HEK293 (cell line): ENCODE data around the gene YDJC.

ENCODE experiments used
- CTCF ChIA-PET: fragments of 350-600 bp; formaldehyde crosslinking; extraction: SDS; loops from one replicate; lab custom pipeline; 2021; ENCODE audit warnings: antibody characterized with exemption; lab: Yijun Ruan, JAX
- POLR2A ChIA-PET: fragments of 300-600 bp; formaldehyde crosslinking; extraction: SDS; loops from one replicate; lab custom pipeline; 2020; ENCODE audit warnings: antibody characterized with exemption, inconsistent platforms; lab: Yijun Ruan, JAX
- H3K27ac ChIP-seq: fragments of 200-500 bp; sonication (Bioruptor generic); 2 replicates; pipeline ENCODE4 v1.5.1; 2014; ENCODE audit warnings: low read depth, low read length, control low read depth, inconsistent platforms; ENCODE audit errors: extremely low read depth
- H3K36me3 ChIP-seq, 2 experiments: fragments of 200-500 bp in 1 of 2; sonication (Bioruptor generic) in 1 of 2; 1 replicate in 1 of 2; 2 replicates in 1 of 2; pipeline ENCODE4 v1.5.1; 2014 to 2017; ENCODE audit warnings: inconsistent platforms in 2 of 2, low read length in 2 of 2; ENCODE audit not compliant: control insufficient read depth in 2 of 2, insufficient read depth in 1 of 2
- H3K4me1 ChIP-seq: fragments of 200-500 bp; sonication (Bioruptor generic); 2 replicates; pipeline ENCODE4 v1.5.1; 2014; ENCODE audit warnings: mild to moderate bottlenecking, low read length, inconsistent platforms; ENCODE audit not compliant: control insufficient read depth, insufficient read depth
- H3K4me3 ChIP-seq: 2 replicates; pipeline ENCODE4 v1.5.1; 2011; ENCODE audit warnings: low read depth, mild to moderate bottlenecking, control low read depth, low read length, moderate library complexity
- H3K9me3 ChIP-seq: fragments of 200-500 bp; sonication (Bioruptor generic); 2 replicates; pipeline ENCODE4 v1.5.1; 2014; ENCODE audit warnings: low read depth, low read length, inconsistent platforms; ENCODE audit not compliant: control insufficient read depth, insufficient read depth
- HIC1 ChIP-seq: fragments of 450-650 bp; formaldehyde crosslinking; IDR thresholded peaks from 2 replicates; pipeline ENCODE4 v1.5.1; 2016; ENCODE audit warnings: missing biosample characterization, missing genetic modification characterization
- HOXD13 ChIP-seq: sonication (generic); formaldehyde crosslinking; IDR thresholded peaks from 2 replicates; pipeline ENCODE4 v1.8.0; 2022; ENCODE audit warnings: missing genetic modification reagents, borderline replicate concordance
- INSM2 ChIP-seq: fragments of 450-650 bp; formaldehyde crosslinking; IDR thresholded peaks from 2 replicates; pipeline ENCODE4 v1.5.1; 2016; ENCODE audit warnings: missing biosample characterization, missing genetic modification characterization
- PRDM10 ChIP-seq: fragments of 450-650 bp; formaldehyde crosslinking; IDR thresholded peaks from 2 replicates; pipeline ENCODE4 v1.5.1; 2016; ENCODE audit warnings: missing biosample characterization, missing genetic modification characterization
- REST ChIP-seq: fragments of 450-650 bp; formaldehyde crosslinking; IDR thresholded peaks from 2 replicates; pipeline ENCODE4 v1.5.1; 2016; ENCODE audit warnings: missing biosample characterization, missing genetic modification characterization
- TCF7L2 ChIP-seq: IDR thresholded peaks from 2 replicates; pipeline ENCODE4 v1.6.1; 2011; ENCODE audit warnings: low read depth, mild to moderate bottlenecking, inconsistent platforms, low read length, moderate library complexity, borderline replicate concordance
- ZBTB21 ChIP-seq: fragments of 450-650 bp; formaldehyde crosslinking; IDR thresholded peaks from 2 replicates; pipeline ENCODE4 v1.5.1; 2017; ENCODE audit warnings: missing biosample characterization, missing genetic modification characterization
- ZBTB26 ChIP-seq: fragments of 450-650 bp; formaldehyde crosslinking; optimal IDR thresholded peaks from 2 replicates; pipeline ENCODE3; 2016; ENCODE audit warnings: missing biosample characterization, mild to moderate bottlenecking, missing genetic modification characterization
- ZEB2 ChIP-seq: fragments of 450-650 bp; formaldehyde crosslinking; IDR thresholded peaks from 2 replicates; pipeline ENCODE4 v1.5.1; 2016; ENCODE audit warnings: missing biosample characterization, missing genetic modification characterization
- ZNF132 ChIP-seq: fragments of 450-650 bp; formaldehyde crosslinking; IDR thresholded peaks from 2 replicates; pipeline ENCODE4 v1.5.1; 2017; ENCODE audit warnings: missing biosample characterization, missing genetic modification characterization, borderline replicate concordance
- ZNF133 ChIP-seq: fragments of 450-650 bp; formaldehyde crosslinking; IDR thresholded peaks from 2 replicates; pipeline ENCODE4 v1.5.1; 2016; ENCODE audit warnings: missing biosample characterization, missing genetic modification characterization
- ZNF146 ChIP-seq: fragments of 450-650 bp; formaldehyde crosslinking; IDR thresholded peaks from 2 replicates; pipeline ENCODE4 v1.5.1; 2016; ENCODE audit warnings: missing biosample characterization, missing genetic modification characterization
- ZNF335 ChIP-seq: fragments of 450-650 bp; formaldehyde crosslinking; conservative IDR thresholded peaks from 2 replicates; pipeline ENCODE4 v1.5.1; 2016; ENCODE audit warnings: missing biosample characterization, missing genetic modification characterization
- ZNF37A ChIP-seq: fragments of 450-650 bp; IDR thresholded peaks from 2 replicates; pipeline ENCODE4 v1.5.1; 2018; ENCODE audit warnings: missing biosample characterization, missing genetic modification characterization
- ZNF514 ChIP-seq: fragments of 450-650 bp; formaldehyde crosslinking; IDR thresholded peaks from 2 replicates; pipeline ENCODE4 v1.5.1; 2016; ENCODE audit warnings: missing biosample characterization, missing genetic modification characterization
- ZNF555 ChIP-seq: fragments of 450-650 bp; formaldehyde crosslinking; conservative IDR thresholded peaks from 2 replicates; pipeline ENCODE4 v1.5.1; 2017; ENCODE audit warnings: missing biosample characterization, mild to moderate bottlenecking, missing genetic modification characterization, inconsistent platforms
- ZNF596 ChIP-seq: fragments of 450-650 bp; IDR thresholded peaks from 2 replicates; pipeline ENCODE4 v1.5.0; 2018; ENCODE audit warnings: missing biosample characterization, mild to moderate bottlenecking, missing genetic modification characterization, moderate library complexity
- ZNF600 ChIP-seq: fragments of 450-650 bp; formaldehyde crosslinking; IDR thresholded peaks from 2 replicates; pipeline ENCODE4 v1.5.1; 2016; ENCODE audit warnings: missing biosample characterization, missing genetic modification characterization
- ZNF610 ChIP-seq: fragments of 450-650 bp; formaldehyde crosslinking; IDR thresholded peaks from 2 replicates; pipeline ENCODE4 v1.5.1; 2016; ENCODE audit warnings: missing biosample characterization, missing genetic modification characterization, borderline replicate concordance
- ZNF621 ChIP-seq: fragments of 450-650 bp; formaldehyde crosslinking; IDR thresholded peaks from 2 replicates; pipeline ENCODE4 v1.5.1; 2017; ENCODE audit warnings: missing biosample characterization, missing genetic modification characterization
- ZNF629 ChIP-seq: fragments of 450-650 bp; formaldehyde crosslinking; IDR thresholded peaks from 2 replicates; pipeline ENCODE4 v1.5.1; 2017; ENCODE audit warnings: missing biosample characterization, missing genetic modification characterization
- ZNF785 ChIP-seq: fragments of 450-650 bp; formaldehyde crosslinking; IDR thresholded peaks from 2 replicates; pipeline ENCODE4 v1.5.1; 2016; ENCODE audit warnings: missing biosample characterization, missing genetic modification characterization
- ZSCAN30 ChIP-seq: fragments of 450-650 bp; IDR thresholded peaks from 2 replicates; pipeline ENCODE4 v1.5.1; 2018; ENCODE audit warnings: missing biosample characterization, mild to moderate bottlenecking, missing genetic modification characterization, moderate library complexity

The YDJC gene

GRCh38 chr22:21659864-21660525 is 30.2 kb upstream of the YDJC start (continued):
- TF ChIP-seq ZNF621 (tag by site-specific recombination) (no peak), ZNF335 (tag by site-specific recombination) (no peak), ZNF629 (tag by site-specific recombination) (peak; percentile 58; the same call in 1 of the 2 replicates), ZNF596 (tag by site-specific recombination) (no peak), HIC1 (tag by site-specific recombination) (no peak), ZNF610 (tag by site-specific recombination) (no peak), ZBTB21 (tag by site-specific recombination) (peak; percentile 27; the same call in 1 of the 2 replicates)

- peak overlapping the region; percentile 13; the same call in 1 of the 2 replicates for H3K27ac ChIP-seq
- ChIA-PET POLR2A (interaction anchor here (0.7 to 1.3 kb wide), 4 partner anchors 9 to 103 kb away, joined by 3 to 5 read pairs (median 3); partner anchors contain the start of gene PPIL2), CTCF (interaction anchor here (0.6 to 0.9 kb wide), 2 partner anchors 15 to 246 kb away, joined by 3 read pairs; no protein-coding TSS in a partner anchor)
- peak overlapping the region; percentile 50 for H3K4me3 ChIP-seq
- peaks cover 0 to 18% of the 10 kb centered on the region in 2 experiments; a peak in 2 of 3 replicates for H3K36me3 ChIP-seq
- no peaks in the 10 kb centered on the region for H3K4me1 ChIP-seq
- H3K9me3 ChIP-seq: no peaks in the 10 kb centered on the region
- TF ChIP-seq ZSCAN30 (tag by site-specific recombination) (peak; percentile 13; the same call in 1 of the 2 replicates), ZNF132 (no peak), ZBTB26 (tag by site-specific recombination) (peak; percentile 88), INSM2 (no peak), REST (tag by site-specific recombination) (no peak), ZNF600 (no peak), ZNF146 (tag by site-specific recombination) (no peak), ZNF133 (tag by site-specific recombination) (no peak), ZEB2 (tag by site-specific recombination) (peak; percentile 63; the same call in 1 of the 2 replicates), HOXD13 (CRISPR knock-in tag) (no peak), ZNF514 (tag by site-specific recombination) (no peak), ZNF555 (tag by site-specific recombination) (no peak), PRDM10 (no peak), TCF7L2 (no peak), ZNF37A (no peak), ZNF785 (tag by site-specific recombination) (0 out of 2 replicates have a peak, but pooled peaks have one; percentile 20)
Measured at GRCh38 chr22:21657360-21658032, 27.7 kb upstream of the YDJC start.
